Smooth muscle cell (in vitro differentiated cells): Measurements from ENCODE around the gene ELK3. TPM values are rescaled to one million over a fixed set of nuclear protein-coding genes. Genes with fewer than 3 reads are reported as not detected.

Experiments used
- DNase-seq: peaks from one replicate; lab custom pipeline; 2025; ENCODE audit not compliant: unreplicated experiment; lab: John Stamatoyannopoulos, UW
- H2AFZ ChIP-seq: fragments of 200-600 bp; sonication (generic); 2 replicates; pipeline ENCODE4 v1.6.0; 2016; ENCODE audit warnings: antibody characterized with exemption, low read depth, mild to moderate bottlenecking
- H3F3A ChIP-seq: fragments of 200-600 bp; sonication (generic); 2 replicates; pipeline ENCODE4 v1.6.0; 2017; ENCODE audit warnings: antibody characterized with exemption, low read depth
- H3K27ac ChIP-seq: fragments of 200-600 bp; sonication (generic); 2 replicates; pipeline ENCODE4 v1.5.1; 2016; ENCODE audit warnings: low read depth, mild to moderate bottlenecking
- H3K27me3 ChIP-seq: fragments of 200-600 bp; sonication (generic); 2 replicates; pipeline ENCODE4 v1.6.1; 2016; ENCODE audit warnings: low read depth, mild to moderate bottlenecking
- H3K36me3 ChIP-seq: fragments of 200-600 bp; sonication (generic); 2 replicates; pipeline ENCODE4 v1.5.1; 2016; ENCODE audit warnings: low read depth
- H3K4me1 ChIP-seq: fragments of 200-600 bp; sonication (generic); 2 replicates; pipeline ENCODE4 v1.5.1; 2016; ENCODE audit warnings: low read depth
- H3K4me2 ChIP-seq: fragments of 200-600 bp; sonication (generic); 2 replicates; pipeline ENCODE4 v1.6.0; 2016; ENCODE audit warnings: mild to moderate bottlenecking
- H3K4me3 ChIP-seq: fragments of 200-600 bp; sonication (generic); 2 replicates; pipeline ENCODE4 v1.5.1; 2016; ENCODE audit warnings: mild to moderate bottlenecking
- H3K79me2 ChIP-seq: fragments of 200-600 bp; sonication (generic); 2 replicates; pipeline ENCODE4 v1.6.0; 2016; ENCODE audit warnings: low read depth, mild to moderate bottlenecking
- H3K9ac ChIP-seq: fragments of 200-600 bp; sonication (generic); 2 replicates; pipeline ENCODE4 v1.6.0; 2016; ENCODE audit warnings: low read depth
- H3K9me3 ChIP-seq: fragments of 200-600 bp; sonication (generic); replicated peaks from 2 replicates; pipeline ENCODE4 v1.5.1; 2016; ENCODE audit warnings: low read depth
- H4K20me1 ChIP-seq: fragments of 200-600 bp; sonication (generic); 2 replicates; pipeline ENCODE4 v1.6.0; 2016; ENCODE audit warnings: low read depth
- WGBS: methylation state at CpG from one replicate; pipeline ENCODE4 v1.1.7; 2016; ENCODE audit warnings: low lambda C conversion rate; 5-methylcytosine and 5-hydroxymethylcytosine counted together
- polyA plus RNA-seq: library from polyadenylated mRNA; unstranded; fragments of >200 nt; fragmentation: Nextera tagmentation; extraction: Ambion mirVana; gene quantifications from 2 replicates; pipeline ENCODE4 v1.2.1, GENCODE V29; 2016
- total RNA-seq: library from RNA; depleted of rRNA; stranded (reverse); fragments of >200 nt; gene quantifications from 2 replicates; pipeline ENCODE4 v1.2.3, GENCODE V29; 2014
- TF ChIP-seq, protein P1 (sequence below): fragments of 200-600 bp; sonication (generic); IDR thresholded peaks from 2 replicates; pipeline ENCODE4 v1.5.1; 2017; ENCODE audit warnings: borderline replicate concordance, mild to moderate bottlenecking, antibody characterized with exemption; ENCODE audit not compliant: insufficient read depth, poor library complexity, severe bottlenecking

ELK3 gene
- total and polyA plus RNA-seq, 2 experiments from 2014 or later, result 43.1 to 44.3 TPM

- H3F3A ChIP-seq, result peaks cover 37% of the 10 kb centered on the region
- peak overlapping the region; percentile 99 for H3K27ac ChIP-seq
- TF ChIP-seq, protein P1, sequence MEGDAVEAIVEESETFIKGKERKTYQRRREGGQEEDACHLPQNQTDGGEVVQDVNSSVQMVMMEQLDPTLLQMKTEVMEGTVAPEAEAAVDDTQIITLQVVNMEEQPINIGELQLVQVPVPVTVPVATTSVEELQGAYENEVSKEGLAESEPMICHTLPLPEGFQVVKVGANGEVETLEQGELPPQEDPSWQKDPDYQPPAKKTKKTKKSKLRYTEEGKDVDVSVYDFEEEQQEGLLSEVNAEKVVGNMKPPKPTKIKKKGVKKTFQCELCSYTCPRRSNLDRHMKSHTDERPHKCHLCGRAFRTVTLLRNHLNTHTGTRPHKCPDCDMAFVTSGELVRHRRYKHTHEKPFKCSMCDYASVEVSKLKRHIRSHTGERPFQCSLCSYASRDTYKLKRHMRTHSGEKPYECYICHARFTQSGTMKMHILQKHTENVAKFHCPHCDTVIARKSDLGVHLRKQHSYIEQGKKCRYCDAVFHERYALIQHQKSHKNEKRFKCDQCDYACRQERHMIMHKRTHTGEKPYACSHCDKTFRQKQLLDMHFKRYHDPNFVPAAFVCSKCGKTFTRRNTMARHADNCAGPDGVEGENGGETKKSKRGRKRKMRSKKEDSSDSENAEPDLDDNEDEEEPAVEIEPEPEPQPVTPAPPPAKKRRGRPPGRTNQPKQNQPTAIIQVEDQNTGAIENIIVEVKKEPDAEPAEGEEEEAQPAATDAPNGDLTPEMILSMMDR, result no peak
- peaks cover 39% of the 10 kb centered on the region for H4K20me1 ChIP-seq
- H3K36me3 ChIP-seq, result no peaks in the 10 kb centered on the region
- H3K4me3 ChIP-seq, result no peak overlapping the region
- peak overlapping the region; percentile 89 for H3K4me2 ChIP-seq
- no peaks in the 10 kb centered on the region for H3K9me3 ChIP-seq
- peak overlapping the region; percentile 97 for H3K9ac ChIP-seq
- no peak overlapping the region for H2AFZ ChIP-seq
- peaks cover 63% of the 10 kb centered on the region for H3K79me2 ChIP-seq
- H3K4me1 ChIP-seq, result peaks cover 27% of the 10 kb centered on the region
- no peak for DNase-seq
- no peaks in the 10 kb centered on the region for H3K27me3 ChIP-seq
- WGBS, result 30% methylated on average over 3 of the region's 3 CpGs
These were observed 3.5 kb downstream of the ELK3 start for GRCh38 chr12:96197503-96198272.

GRCh38 chr12:96198965-96199364 lies 4.8 kb downstream of the ELK3 start:
- Histone ChIP-seq H2AFZ (no peak overlapping the region), H3K9me3 (no peaks in the 10 kb centered on the region), H3K9ac (peak overlapping the region; percentile 97), H3K4me2 (peak overlapping the region; percentile 89), H3F3A (peaks cover 29% of the 10 kb centered on the region), H3K79me2 (peaks cover 76% of the 10 kb centered on the region), H3K27me3 (no peaks in the 10 kb centered on the region), H3K36me3 (no peaks in the 10 kb centered on the region), H4K20me1 (peaks cover 52% of the 10 kb centered on the region), H3K4me1 (peaks cover 27% of the 10 kb centered on the region), H3K27ac (peak overlapping the region; percentile 99), H3K4me3 (no peak overlapping the region)
- DNase-seq, result no peak
- TF ChIP-seq, protein P1, result no peak

- peaks cover 27% of the 10 kb centered on the region for H3K4me1 ChIP-seq
- peak overlapping the region; percentile 99 for H3K27ac ChIP-seq
- H3F3A ChIP-seq, result peaks cover 29% of the 10 kb centered on the region
- peak overlapping the region; percentile 97 for H3K9ac ChIP-seq
- H3K9me3 ChIP-seq, result no peaks in the 10 kb centered on the region
- H2AFZ ChIP-seq, result no peak overlapping the region
- H4K20me1 ChIP-seq, result peaks cover 57% of the 10 kb centered on the region
- no peak overlapping the region for H3K4me3 ChIP-seq
- peaks cover 81% of the 10 kb centered on the region for H3K79me2 ChIP-seq
- H3K36me3 ChIP-seq, result no peaks in the 10 kb centered on the region
- DNase-seq, result no peak
- TF ChIP-seq, protein P1, result no peak
- H3K27me3 ChIP-seq, result no peaks in the 10 kb centered on the region
- peak overlapping the region; percentile 89 for H3K4me2 ChIP-seq
These were observed 5.3 kb downstream of the ELK3 start for GRCh38 chr12:96199464-96199863.
